Left renal pelvis (tissue), 4 donors: Measurements from ENCODE around the gene PTGES. TPM values are rescaled to one million over a fixed set of nuclear protein-coding genes. Genes with fewer than 3 reads are reported as not detected.
A peak's percentile ranks its signal among the peaks of the same experiment; 100 is the strongest.
"Not testable (repeated sequence)": the region's sequence is repeated elsewhere in the genome, so short reads cannot be mapped to it uniquely, and the experiment has no call there.

Experiments
- DNase-seq, 4 donors: peaks; one replicate each; pipeline ENCODE4 v3.0.0-alpha.2; 2013; ENCODE audit warnings: low read depth in 4 of 4, low spot score in 3 of 4
- polyA plus RNA-seq, 4 donors: library from polyadenylated mRNA; unstranded; fragments of 120-200 nt; gene quantifications; one replicate each; pipeline ENCODE4 v1.2.1, GENCODE V29; 2013; ENCODE audit not compliant: insufficient read length in 4 of 4

The PTGES gene, protein sequence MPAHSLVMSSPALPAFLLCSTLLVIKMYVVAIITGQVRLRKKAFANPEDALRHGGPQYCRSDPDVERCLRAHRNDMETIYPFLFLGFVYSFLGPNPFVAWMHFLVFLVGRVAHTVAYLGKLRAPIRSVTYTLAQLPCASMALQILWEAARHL
- polyA plus RNA-seq: 1 to 10 TPM; 5.0 to 6.3 (median 5.5) TPM

DNA sequence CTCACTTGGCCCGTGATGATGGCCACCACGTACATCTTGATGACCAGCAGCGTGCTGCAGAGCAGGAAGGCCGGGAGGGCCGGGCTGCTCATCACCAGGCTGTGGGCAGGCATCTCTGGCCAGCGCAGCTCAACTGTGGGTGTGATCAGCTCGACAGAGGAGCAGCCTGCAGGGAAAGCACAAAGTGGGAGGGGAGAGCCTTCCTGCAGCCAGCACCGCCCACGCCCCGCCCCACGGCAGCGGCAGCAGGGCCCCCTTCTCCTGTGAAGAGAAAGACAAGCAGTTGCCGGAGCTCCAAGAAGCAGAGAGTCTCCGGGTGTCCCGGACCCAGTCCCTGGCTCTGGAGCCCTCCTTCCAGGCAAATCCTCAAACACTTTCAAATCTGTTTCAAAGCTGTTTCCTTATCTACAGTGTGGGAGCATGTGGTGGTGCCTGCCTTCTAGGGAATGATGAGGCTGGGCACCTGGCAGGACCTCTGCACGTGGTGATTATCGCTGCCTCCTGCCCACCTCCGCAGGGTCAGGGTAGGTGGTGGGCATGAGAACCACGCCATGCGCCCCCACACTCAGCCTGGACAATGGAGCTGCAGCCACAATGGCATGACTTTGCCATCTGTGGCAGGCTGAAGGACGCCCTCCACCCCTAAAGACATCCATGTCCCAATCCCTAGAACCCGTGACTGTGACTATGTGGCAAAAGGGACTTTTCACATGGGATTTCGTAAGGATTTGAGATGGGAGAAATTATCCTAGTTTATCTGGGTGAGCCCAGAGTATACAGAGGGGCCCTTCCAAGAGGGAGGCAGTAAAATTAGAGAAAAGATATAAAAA lies at the start of gene PTGES:
TSS of gene PTGES (minus strand) at position 143 of the 830 bp plus-strand sequence. CDS start at position 113, 30 bp downstream.
- DNase-seq: peak in 1 of 4 donors; percentile 45

DNA sequence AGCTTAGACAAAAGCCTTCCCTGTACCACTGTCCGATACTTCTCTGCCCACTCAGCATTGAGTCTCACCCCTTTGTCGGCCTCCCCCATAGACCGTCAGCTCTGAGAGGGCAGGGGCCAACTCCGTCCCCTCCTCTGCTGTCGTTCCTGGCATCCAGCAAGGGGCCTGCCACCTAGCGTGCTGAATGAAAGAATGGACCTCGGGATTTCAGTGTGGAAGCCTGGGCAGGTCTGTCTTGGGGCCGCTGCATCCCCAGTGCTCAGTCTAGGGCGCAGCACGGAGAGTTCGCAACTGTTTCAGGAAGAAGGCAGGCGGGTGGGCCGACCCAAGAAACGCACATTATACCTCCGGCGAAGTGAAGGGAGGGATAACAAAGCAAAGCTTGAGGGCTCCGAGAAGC lies 48.7 kb upstream of the PTGES start:
- DNase-seq: no peak

DNA sequence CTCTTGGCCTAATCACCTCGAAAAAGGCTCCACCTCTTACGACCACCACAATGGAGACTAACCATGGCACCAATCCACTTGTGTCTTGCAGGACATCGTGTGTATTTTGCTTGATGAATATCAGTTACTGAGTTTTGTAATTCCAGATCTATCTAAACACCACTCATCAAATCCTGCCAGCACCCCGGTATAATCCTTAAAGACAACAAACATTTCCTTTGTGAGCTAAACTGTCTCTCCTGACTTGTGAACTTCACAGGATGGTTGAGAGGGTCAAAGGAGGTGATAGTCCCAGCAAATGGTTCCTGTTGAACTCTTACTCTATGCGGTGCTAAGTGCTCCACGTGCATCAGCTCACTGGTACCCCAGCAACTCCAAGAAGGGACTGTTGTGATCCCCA lies 46.1 kb upstream of the PTGES start:
- DNase-seq: no peak

DNA sequence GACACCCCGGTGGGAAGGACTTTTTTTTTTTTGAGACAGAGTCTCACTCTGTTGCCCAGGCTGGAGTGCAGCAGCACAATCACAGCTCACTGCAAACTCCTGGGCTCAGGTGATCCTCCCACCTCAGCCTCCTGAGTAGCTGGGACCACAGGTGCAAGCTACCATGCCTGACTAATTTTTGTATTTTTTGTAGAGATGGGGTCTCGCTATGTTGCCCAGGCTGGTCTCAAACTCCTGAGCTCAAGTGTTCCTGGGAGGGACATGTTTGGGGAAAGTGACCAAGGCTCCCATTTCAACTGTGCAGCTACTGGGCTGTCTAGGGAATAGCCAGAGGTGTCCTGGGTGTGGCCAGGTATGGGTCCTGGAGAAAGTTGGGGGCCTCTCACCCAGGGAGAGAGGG lies 43.2 kb upstream of the PTGES start:
- not testable (repeated sequence) for DNase-seq

DNA sequence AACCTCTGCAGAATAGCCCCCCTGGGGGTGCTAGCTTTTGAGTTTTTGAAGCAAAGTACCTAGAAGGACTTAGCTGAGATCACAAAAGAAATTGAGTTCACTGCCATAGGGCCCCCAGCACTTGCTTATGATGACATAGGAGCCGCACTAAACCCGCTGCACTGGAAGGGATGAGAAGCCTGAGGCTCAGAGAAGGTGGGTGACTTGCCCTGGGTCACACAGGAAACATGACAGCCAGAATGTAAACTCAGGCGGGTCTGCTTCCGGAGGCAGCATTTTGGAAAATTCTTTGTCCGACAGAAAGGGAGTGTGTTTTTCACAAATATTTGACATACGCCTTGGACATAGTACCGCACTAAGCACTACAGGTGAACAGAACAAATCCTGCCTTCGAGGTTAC lies 41.7 kb upstream of the PTGES start:
- DNase-seq: no peak

DNA sequence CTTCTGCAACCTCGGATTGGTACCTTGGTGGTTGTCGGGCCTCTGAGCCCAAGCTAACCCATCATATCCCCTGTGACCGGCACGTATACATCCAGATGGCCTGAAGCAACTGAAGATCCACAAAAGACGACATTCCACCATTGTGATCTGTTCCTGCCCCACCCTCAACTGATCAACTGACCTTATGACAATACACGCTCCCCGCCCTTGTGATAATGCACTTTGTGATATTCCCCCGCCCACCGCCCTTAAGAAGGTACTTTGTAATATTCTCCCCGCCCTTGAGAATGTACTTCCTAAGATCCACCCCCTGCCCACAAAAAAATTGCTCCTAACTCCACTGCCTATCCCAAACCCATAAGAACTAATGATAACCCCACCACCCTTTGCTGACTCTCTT lies 33.6 kb upstream of the PTGES start:
- no peak for DNase-seq

DNA sequence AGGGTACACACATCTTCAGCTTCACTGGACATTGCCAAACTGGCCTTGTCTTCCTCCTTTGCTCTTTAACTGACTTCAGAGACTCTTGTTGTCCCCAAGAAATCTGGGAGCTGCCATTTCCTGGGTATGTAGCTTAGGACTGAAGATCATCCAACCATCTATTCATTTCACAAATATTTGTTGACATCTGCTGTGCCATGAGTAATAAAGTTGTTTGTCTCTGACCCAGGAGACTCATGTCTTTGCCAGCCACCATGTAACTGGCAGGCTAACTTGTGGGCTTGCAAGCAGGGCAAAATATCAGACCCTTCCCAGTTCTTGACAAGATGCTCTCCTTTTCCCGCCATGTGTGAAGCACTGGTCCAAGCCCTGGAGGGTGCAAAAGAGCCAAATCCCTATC lies 33.0 kb upstream of the PTGES start:
- DNase-seq: no peak

DNA sequence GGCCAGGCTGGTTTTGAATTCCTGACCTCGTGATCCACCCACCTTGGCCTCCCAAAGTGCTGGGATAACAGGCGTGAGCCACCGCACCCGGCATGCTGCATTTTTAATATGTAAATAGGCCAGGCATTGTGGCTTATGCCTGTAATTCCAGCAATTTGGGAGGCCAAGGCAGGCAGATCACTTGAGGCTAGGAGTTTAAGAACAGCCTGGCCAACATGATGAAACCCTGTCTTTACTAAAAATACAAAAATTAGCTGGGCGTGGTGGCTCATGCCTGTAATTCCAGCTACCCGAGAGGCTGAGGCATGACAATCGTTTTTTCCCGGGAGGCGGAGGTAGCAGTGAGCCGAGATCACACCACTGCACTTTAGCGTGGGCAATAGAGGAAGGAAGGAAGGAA lies 32.1 kb upstream of the PTGES start:
- not testable (repeated sequence) for DNase-seq

DNA sequence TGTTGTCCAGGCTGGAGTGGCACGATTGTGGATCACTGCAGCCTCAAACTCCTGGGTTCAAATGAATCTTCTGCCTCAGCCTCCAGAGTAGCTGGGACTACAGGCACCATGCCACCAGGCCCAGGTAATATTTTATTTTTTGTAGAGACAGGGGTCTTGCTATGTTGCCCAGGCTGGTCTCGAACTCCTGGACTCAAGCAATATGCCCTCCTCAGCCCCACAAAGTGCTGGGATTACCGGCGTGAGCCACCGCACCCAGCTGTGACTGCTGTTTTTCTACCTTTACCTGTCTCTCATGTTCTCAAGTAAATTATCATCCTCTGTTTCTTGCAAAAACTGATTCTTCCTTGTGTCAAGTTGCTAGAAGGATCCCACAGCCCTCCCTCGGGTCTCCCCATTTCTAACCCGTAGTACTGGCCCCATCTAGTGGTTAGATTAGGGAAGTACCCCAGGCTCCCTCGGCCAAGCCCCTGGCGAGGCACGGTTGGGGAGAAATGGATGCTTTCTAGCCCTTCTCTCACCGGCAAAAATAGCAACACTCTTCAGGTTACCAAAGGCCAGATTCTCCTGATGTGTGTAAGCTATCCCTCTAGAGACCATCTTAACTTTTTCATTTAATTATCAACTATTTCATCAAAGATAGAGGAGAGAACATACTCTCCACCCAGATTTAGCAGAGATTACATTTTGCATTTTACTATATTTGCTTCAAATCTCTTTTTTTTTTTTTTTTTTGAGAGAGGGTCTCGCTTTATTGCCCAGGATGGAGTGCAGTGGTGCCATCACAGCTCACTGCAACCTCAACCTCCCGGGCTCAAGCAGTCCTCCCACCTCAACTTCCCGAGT lies 30.9 kb upstream of the PTGES start:
- peak in 2 of 4 donors; percentile 59 to 65 for DNase-seq

DNA sequence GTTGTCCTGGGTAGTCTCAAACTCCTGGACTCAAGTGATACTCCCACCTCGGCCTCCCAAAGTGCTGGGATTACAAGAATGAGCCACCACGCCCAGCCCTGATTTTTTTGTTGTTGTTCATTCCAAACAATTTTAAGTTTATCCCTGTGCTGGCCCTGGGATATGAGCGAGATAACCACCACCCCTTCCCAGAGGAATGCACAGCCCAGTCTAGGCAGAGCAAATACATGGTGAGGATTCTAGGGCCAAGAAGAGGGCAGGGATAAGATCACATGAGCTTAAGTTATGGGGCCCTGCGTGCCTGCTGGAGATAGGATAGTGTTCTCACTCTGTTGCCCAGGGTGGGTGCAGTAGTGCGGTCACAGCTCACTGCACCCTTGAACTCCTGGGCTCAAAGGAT lies 29.1 kb upstream of the PTGES start:
- DNase-seq: no peak

DNA sequence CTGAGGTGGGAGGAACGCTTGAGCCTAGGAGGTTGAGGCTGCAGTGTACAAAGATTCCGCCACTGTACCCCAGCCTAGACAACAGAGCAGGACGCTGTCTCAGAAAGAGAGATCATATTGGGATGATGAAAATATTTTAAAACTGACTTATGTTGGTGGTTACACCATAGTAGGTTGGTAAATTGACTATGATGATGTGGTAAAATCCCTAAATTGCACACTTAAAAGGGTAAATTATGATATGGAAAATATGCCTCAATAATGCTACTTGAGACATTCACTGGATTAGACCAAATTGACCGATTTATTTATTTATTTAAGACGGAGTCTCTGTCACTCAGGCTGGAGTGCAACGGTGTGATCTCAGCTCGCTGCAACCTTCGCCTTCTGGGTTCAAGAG lies 28.3 kb upstream of the PTGES start:
- no peak for DNase-seq

DNA sequence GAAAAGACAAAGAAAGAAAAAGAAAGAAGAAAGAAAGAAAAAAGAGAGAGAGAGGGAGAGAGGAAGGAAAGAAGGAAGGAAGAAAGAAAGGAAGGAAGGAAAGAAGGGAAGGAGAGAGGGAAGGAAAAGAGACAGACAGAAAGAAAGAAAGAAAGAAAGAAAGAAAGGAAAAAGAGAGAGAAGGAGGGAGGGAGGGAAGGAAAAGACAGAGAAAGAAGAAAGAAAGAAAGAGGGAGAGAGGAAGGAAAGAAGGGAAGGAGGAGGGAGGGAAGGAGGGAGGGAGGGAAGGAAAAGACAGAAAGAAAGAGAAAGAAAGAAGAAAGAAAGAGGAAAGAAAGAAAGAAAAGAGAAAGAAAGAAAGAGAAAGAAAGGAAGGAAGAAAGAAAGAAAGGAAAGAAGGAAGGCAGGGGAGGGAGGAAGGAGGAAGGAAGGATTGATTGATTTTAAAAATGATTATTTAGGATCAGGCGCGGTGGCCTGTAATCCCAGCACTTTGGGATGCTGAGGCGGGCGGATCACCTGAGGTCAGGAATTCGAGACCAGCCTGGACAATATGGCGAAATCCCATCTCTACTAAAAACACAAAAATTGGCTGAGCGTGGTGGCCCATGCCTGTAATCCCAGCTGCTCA lies 26.8 kb upstream of the PTGES start:
- DNase-seq: no peak

DNA sequence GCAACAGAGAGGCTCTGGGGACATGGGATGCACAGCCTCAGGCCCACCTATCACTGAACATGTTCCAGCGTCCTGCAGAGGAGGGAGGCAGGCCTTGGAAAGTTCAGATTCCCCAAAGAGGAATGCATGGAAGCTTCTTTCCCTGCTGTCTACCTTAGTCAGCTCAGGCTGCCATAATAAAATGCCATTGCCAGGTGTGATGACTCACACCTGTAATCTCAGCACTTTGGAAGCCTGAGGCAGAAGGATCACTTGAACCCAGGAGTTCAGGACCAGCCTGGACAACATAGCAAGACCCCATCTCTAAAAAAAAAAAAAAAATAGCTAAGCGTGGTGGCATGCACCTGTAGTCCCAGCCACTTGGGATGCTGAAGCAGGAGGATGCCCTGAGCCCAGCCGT lies 25.6 kb upstream of the PTGES start:
- DNase-seq: no peak

DNA sequence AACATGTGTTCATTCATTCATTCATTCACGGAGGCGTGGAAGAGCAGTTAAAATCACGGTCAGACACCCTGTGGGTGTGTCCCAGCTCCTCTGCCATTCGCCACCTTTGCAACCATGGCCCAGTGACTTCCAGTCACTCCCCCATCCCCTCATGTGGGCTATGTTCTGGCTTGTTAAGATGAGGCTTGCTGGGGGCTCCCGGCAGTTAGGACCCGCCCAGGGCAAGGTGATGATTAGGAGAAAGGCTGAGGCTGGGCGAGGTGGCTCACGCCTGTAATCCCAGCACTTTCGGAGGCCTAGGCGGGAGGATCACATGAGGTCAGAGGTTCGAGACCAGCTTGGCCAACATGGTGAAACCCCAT lies 24.9 kb upstream of the PTGES start:
- no peak for DNase-seq

DNA sequence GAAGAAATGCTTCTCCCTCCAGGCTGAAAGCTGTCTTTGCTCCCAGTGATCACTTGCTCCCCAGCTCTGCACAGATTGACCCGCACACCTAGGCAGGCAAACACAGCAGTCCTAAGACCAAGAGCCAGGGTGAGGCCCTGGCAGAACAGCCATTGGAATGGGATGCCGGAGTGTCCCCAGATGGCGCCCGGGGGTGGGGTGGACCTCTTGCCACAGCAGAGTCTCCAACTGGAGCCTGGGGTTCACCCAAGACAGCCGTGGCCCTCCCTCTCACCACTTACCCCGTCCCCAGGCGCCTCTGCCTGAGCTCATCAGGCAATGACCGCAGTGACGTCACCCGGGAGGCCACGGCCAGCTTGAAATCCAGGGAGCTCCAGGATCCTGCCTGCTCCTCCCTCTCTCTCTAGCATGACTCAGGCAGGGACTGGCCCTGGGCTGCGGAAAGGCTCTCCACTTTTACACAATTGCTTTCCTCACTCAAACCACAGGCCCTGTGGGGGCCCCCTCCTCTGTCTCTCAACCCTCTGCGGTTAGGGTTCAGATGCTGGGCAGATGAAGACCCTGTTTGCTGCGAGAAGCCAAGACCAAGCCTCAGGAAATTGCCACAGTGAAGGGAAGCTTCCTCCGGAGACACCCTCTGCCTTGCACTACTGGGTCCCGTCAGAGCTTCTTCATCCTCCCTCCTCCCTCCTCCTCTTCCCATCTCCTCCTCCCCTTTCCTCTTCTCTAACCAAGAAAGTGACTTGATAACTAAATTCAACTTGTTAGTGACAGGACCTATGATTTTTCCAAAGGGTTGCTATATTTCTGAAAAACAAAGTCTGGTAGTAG lies 24.3 kb upstream of the PTGES start:
- DNase-seq: peak; percentile 44 to 64 (median 56)

DNA sequence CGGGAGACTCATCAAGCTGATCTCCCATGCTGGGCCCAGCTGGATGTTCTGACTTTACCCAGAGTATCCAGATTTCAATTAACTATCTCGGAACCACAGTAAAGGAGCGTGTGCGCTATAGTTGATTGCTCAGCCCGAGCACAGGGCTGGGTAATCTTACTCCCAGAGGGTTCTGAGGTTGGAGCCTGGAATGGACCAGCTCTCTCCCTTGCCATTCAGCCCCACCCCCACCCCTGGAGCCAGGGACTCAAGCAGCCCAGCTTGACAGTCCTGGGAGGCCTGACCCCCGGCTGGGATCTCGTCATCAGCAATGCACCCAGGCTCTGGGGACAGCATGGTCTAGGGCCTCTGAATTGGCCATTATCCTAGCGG lies 23.7 kb upstream of the PTGES start:
- DNase-seq: no peak

DNA sequence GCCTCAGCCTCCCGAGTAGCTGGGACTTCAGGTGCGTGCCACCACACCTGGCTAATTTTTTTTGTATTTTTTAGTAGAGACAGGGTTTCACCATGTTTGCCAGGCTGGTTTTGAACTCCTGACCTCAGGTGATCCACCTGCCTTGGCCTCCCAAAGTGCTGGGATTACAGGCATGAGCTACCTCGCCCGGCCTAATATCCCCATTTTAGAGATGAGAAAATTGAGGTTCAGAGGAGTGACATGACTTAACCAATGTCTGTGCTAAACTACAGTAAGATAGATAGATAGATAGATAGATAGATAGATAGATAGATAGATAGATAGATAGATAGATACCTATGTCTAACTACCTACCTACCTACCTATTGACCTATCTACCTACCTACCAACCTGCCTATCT lies 23.3 kb upstream of the PTGES start:
- not testable (repeated sequence) for DNase-seq

DNA sequence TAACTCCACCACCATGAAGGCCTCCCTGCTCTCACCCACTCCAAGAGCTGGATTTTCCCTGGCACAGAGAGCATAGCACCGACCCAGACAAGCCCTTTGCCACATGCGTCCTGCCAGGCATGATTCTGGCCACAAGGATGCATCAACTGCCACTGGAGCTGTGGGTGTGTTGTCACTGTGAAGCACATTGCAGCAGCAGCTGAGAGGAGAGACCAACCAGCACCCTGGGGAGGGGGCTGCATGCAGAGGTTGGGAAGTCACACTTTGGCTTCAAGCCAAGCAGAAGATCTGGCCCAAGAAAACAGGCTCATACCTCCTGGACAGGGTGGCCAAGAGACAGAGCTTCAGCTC lies 22.6 kb upstream of the PTGES start:
- no peak for DNase-seq

DNA sequence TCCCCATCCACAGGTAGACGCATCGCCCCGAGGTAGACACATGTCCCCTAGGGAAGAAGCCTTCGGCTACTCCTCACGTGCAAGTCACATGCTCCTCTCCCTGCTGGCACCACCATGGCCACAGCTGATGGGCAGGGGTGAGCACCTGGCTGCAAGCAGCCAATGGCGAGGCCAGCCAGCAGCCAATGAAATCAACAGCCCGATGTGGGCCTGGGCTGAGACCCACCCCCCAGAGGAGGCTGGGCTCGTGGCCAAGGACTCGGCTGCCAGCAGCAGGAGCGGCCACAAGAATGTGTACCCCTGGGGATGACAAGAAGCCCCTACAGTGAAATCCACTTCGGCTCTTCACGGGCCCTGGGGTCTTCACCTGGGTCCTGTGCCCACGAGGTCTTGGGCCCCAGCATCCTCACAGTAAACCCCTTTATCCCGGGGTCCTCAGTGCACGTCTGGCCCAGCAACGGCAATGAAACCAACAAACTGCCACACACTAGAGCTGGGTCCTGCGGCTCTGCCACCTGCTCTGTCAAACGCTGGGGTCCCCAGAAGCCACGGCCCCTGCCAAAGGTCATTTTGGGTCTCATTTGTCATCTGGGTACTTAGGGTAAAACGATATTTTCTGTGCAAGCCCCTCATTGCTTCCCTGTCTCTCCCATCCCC lies 22.1 kb upstream of the PTGES start:
- no peak for DNase-seq
